T-helper 2 cell (primary cell): ENCODE data around the gene PCNX4.
A peak's percentile ranks its signal among the peaks of the same experiment; 100 is the strongest.
"Not testable (repeated sequence)": the region's sequence is repeated elsewhere in the genome, so short reads cannot be mapped to it uniquely, and the experiment has no call there.

Source experiments
- DNase-seq, 5 experiments: peaks; one replicate each; pipeline versions ENCODE4 v3.0.0 to v3.0.0-alpha.2; 2012 to 2022
- total RNA-seq, 2 donors: gene quantifications; one replicate each; lab custom pipeline; 2026; lab: John Stamatoyannopoulos, UW

PCNX4 gene
- 35.9 to 45.1 reads per million in 2 donors for total RNA-seq

GRCh38 chr14:60091550-60092525 is at the start of gene PCNX4:
Gene PCNX4 (plus strand): TSS chr14:60091923. CDS start chr14:60107639, 15,716 bp downstream.
- DNase-seq: peak; percentile 77 to 99 (median 91)

GRCh38 chr14:60047976-60048375 is 43.7 kb upstream of the PCNX4 start:
- not testable (repeated sequence) for DNase-seq

GRCh38 chr14:60051721-60052221 is 40.0 kb upstream of the PCNX4 start:
- peak in 2 of 5 experiments; percentile 10 to 23 for DNase-seq

- DNase-seq: no peak
Measured at GRCh38 chr14:60058087-60058486, 33.6 kb upstream of the PCNX4 start.

DNA sequence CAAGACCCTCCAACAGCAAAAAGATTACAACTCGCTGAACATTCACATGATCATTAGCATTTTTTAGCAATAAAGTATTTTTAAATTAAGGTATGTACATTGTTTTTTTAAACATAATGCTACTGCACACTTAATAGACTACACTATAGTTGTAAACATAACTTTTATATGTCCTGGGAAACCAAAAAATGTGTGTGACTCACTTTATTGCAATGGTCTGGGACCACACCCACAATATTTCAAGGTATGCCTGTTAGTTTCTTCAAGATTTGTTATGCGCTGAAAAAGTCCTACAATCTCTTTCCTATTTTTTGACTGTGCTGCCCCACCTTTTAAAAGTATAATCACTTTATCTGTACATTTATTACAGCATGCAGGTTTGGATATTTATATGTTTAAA is 30.4 kb upstream of the PCNX4 start:
- DNase-seq: no peak

- DNase-seq: peak in 2 of 5 experiments; percentile 10 to 34
Measured at GRCh38 chr14:60064491-60065072, 27.1 kb upstream of the PCNX4 start.

- no peak for DNase-seq
Measured at GRCh38 chr14:60067882-60068281, 23.8 kb upstream of the PCNX4 start.

- DNase-seq: no peak
Measured at GRCh38 chr14:60079723-60080122, 12.0 kb upstream of the PCNX4 start.

GRCh38 chr14:60085085-60085484 is 6.6 kb upstream of the PCNX4 start:
- no peak for DNase-seq

- DNase-seq: no peak
Measured at GRCh38 chr14:60085693-60086092, 6.0 kb upstream of the PCNX4 start.

- no peak for DNase-seq
Measured at GRCh38 chr14:60087668-60088067, 4.1 kb upstream of the PCNX4 start.

DNA sequence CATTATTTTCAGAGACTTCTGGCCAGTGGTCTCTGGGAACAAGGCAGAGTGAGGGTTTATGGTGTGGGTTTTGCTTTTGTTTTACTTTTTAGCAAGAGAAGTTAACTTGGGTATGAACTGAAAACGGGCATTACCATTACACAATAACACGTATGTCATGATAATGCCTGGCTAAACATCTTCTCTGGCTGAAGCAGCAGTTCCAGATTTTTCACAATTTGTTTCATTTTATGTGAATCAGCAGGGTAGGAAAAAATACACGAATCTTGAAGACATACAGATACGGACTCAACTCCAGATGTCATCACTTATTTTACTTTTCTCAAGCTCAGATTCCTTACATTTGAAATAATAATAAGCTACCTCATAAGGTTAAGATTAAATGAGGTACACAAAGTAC is 2.5 kb upstream of the PCNX4 start:
- no peak for DNase-seq

GRCh38 chr14:60090864-60091519 is 731 bp upstream of the PCNX4 start:
- peak in 1 of 5 experiments; percentile 51 for DNase-seq

GRCh38 chr14:60092526-60092920 is 800 bp downstream of the PCNX4 start:
- DNase-seq: peak in 1 of 5 experiments; percentile 53

DNA sequence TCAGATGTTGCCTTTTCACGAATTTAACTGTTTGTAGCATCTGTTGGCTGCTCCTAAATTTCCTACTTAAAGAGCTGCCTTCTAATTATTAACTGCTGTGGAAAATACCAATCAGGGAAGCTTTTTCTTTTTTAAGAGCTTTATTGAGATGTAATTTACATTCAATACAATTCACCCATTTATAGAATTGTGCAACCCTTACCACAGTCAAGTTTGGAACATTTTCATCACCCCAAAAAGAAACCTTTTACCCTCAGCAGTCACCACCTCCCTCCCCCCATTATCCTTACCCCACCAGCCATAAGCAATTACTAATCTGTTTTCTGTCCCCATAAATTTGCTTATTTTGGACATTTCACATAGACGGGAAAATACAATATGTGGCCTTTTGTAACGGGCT is 1.4 kb downstream of the PCNX4 start:
- DNase-seq: peak in 1 of 5 experiments; percentile 14

GRCh38 chr14:60093606-60094005 is 1.9 kb downstream of the PCNX4 start:
- DNase-seq: no peak

- DNase-seq: peak in 1 of 5 experiments; percentile 85
Measured at GRCh38 chr14:60094306-60094897, 2.7 kb downstream of the PCNX4 start.

DNA sequence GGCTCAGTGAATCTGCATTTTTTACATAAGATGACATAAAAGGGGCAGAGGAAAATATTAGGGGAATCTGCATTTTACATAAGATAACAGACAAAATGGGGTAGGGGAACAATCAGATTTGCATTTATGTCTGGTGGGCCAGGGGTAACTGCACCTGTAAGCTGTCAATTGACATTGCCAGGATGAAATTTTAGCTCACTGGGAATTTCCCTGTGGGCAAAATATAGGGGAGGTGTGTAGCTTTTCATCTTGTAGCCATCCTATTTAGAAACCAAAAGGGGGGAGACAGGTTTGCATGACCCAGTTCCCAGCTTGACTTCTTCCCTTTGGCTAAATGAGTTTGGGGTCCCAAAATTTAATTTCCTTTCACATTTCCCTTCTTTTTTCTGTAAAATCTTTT is 3.5 kb downstream of the PCNX4 start:
- DNase-seq: peak in 1 of 5 experiments; percentile 6

DNA sequence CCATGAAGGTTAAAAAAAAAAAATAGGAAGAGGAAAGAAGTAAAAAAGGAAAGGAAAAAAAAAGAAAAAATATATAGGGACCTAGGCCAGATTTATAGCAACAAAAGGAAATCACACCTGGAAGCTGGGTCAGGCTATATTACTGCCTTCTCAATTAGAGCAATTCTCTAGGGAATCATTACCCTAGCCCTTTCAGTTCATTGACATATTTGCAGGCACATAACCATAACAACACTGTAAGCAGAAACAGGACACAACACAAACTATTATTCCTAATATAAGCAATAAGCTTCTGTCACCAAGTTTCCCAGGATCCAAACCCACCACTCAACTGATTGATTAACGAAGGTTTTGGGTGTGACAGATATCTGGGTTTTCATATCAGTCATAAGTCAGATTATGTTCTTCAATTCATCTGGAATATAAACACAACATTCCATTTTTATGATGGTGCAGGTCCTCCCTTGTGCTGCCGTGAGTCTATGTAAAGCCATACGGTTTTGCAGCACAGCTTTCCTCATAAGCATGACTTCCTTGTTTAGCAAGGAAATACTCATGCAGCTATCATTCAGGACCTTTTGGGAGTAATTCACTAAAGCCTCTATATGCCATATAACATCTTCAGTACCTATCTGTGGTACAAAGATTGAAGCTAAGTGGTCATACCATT is 4.2 kb downstream of the PCNX4 start:
- no peak for DNase-seq

GRCh38 chr14:60097974-60098373 is 6.3 kb downstream of the PCNX4 start:
- no peak for DNase-seq

GRCh38 chr14:60099855-60100254 is 8.1 kb downstream of the PCNX4 start:
- DNase-seq: not testable (repeated sequence)

GRCh38 chr14:60101786-60102185 is 10.1 kb downstream of the PCNX4 start:
- no peak for DNase-seq
